Measurements from ENCODE around the gene RPS6KA2.

The RPS6KA2 gene

GRCh38 chr6:166627033-166627874, at the start of gene RPS6KA2:
RPS6KA2 (minus strand) TSS chr6:166627251; CDS start chr6:166627019, 232 bp downstream.
- peak; percentile 99 for DNase-seq

GRCh38 chr6:166676270-166676860, 49.3 kb upstream of the RPS6KA2 start:
- no peak for DNase-seq

GRCh38 chr6:166675736-166676135, 48.7 kb upstream of the RPS6KA2 start:
- no peak for DNase-seq

GRCh38 chr6:166673309-166673708, 46.3 kb upstream of the RPS6KA2 start:
- DNase-seq, result no peak

GRCh38 chr6:166672624-166673206, 45.7 kb upstream of the RPS6KA2 start:
- no peak for DNase-seq

- DNase-seq, result no peak
Observed at GRCh38 chr6:166672146-166672545, 45.1 kb upstream of the RPS6KA2 start.

GRCh38 chr6:166671434-166672081, 44.5 kb upstream of the RPS6KA2 start:
- DNase-seq, result no peak

GRCh38 chr6:166670894-166671293, 43.8 kb upstream of the RPS6KA2 start:
- DNase-seq, result no peak

- no peak for DNase-seq
Observed at GRCh38 chr6:166670013-166670412, 43.0 kb upstream of the RPS6KA2 start.

- no peak for DNase-seq
Observed at GRCh38 chr6:166667796-166668610, 41.0 kb upstream of the RPS6KA2 start.

- no peak for DNase-seq
Observed at GRCh38 chr6:166664135-166664534, 37.1 kb upstream of the RPS6KA2 start.

GRCh38 chr6:166663568-166663967, 36.5 kb upstream of the RPS6KA2 start:
- DNase-seq, result no peak

GRCh38 chr6:166662690-166663089, 35.6 kb upstream of the RPS6KA2 start:
- no peak for DNase-seq

GRCh38 chr6:166661327-166662085, 34.5 kb upstream of the RPS6KA2 start:
- DNase-seq, result no peak

- no peak for DNase-seq
Observed at GRCh38 chr6:166660157-166660688, 33.2 kb upstream of the RPS6KA2 start.

GRCh38 chr6:166659581-166659980, 32.5 kb upstream of the RPS6KA2 start:
- no peak for DNase-seq

GRCh38 chr6:166658792-166659150, 31.7 kb upstream of the RPS6KA2 start:
- no peak for DNase-seq

GRCh38 chr6:166658115-166658791, 31.2 kb upstream of the RPS6KA2 start:
- DNase-seq, result no peak

GRCh38 chr6:166657531-166657930, 30.5 kb upstream of the RPS6KA2 start:
- peak; percentile 67 for DNase-seq

GRCh38 chr6:166656230-166657151, 29.4 kb upstream of the RPS6KA2 start:
- no peak for DNase-seq

All from GDM1 (cell line).